Measurements from ENCODE around the gene COX8A.
"Not testable (repeated sequence)": the region's sequence is repeated elsewhere in the genome, so short reads cannot be mapped to it uniquely, and the experiment has no call there.

The COX8A gene

DNA sequence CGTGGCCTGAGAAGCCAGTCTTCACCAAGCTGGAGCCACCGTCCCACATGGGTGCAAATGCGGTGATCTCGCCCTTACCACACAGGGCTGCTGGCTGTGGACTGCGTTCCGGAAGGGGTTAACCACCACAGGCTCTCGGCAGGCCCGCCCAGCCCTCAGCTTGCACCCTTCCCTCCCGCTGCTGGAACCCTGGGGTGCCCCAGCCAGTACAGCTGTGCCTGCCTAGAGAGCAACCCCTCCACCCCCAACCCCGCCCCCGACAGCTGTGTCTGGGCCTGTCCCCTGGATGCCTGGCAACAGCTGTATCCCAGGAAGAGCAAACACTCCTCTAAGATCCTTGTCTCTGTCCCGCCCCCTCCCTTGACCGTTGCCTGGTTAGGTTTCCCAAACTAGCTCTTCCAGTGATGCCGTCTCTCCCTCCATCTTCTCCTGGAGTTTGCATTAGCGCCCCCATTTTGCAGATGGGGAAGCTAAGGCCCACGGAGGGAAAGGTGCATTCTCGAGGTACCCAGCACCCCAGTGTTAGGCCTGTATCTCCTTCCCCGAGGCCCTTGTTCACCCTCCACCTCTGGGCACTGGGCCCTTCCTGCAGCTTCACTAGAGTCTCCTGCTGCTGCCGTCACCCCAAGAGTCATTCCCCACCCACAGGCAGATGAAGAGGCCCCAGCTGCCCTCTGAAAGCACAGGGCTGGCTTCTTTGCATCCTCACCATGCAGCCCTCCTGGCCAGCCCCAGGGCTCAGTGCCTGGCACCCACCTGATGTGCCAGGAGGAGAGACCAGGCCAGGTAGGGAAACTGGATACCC is 12.6 kb upstream of the COX8A start:
- in situ Hi-C loops (cut with HindIII; ENCODE audit: low pct_ligation_motif_present, low pct_unique_long_range_greater_than_20kb, low sequenced_read_pairs) = no loop called here
- no peak for DNase-seq

DNA sequence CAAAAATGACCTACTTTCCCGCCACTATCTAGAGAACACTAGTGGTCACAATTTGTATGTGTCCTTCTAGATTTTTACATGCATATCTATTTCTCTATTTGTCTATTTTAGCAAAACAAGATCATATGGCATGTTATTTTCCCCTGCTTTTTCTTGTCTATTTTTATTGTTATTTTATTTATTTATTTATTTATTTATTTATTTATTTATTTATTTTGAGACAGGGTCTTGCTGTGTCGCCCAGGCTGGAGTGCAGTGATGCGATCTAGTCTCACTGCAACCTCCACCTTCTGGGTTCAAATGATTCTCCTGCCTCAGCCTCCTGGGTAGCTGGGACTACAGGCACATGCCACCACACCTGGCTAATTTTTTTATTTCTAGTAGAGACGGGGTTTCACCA is 10.5 kb upstream of the COX8A start:
- in situ Hi-C loops (cut with HindIII; ENCODE audit: low pct_ligation_motif_present, low pct_unique_long_range_greater_than_20kb, low sequenced_read_pairs); DNase-seq: not testable (repeated sequence)

DNA sequence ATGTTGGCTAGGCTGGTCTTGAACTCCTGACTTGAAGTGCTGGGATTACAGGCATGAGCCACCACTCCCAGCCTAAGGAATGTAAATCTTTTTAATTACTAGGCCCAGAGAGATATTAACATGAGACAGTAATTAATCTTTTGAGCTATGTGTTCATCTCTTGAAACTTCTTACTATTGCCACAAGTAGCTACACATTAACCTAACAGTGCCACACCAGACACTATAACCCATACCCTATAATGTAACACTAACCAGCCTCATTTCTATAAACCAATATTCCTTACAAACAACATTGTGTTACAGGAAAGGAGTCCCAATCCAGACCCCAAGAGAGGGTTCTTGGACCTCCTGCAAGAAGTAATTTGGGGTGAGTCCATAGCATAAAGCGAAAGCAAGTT is 8.0 kb upstream of the COX8A start:
- in situ Hi-C loops (cut with HindIII; ENCODE audit: low pct_ligation_motif_present, low pct_unique_long_range_greater_than_20kb, low sequenced_read_pairs) = no loop called here
- DNase-seq = no peak

- no peak for DNase-seq
- in situ Hi-C loops (cut with HindIII; ENCODE audit: low pct_ligation_motif_present, low pct_unique_long_range_greater_than_20kb, low sequenced_read_pairs) = no loop called here
Measured at GRCh38 chr11:63969461-63969860, 5.0 kb upstream of the COX8A start.

- in situ Hi-C loops (cut with HindIII; ENCODE audit: low pct_ligation_motif_present, low pct_unique_long_range_greater_than_20kb, low sequenced_read_pairs) = no loop called here
- no peak for DNase-seq
Measured at GRCh38 chr11:63970902-63971301, 3.5 kb upstream of the COX8A start.

DNA sequence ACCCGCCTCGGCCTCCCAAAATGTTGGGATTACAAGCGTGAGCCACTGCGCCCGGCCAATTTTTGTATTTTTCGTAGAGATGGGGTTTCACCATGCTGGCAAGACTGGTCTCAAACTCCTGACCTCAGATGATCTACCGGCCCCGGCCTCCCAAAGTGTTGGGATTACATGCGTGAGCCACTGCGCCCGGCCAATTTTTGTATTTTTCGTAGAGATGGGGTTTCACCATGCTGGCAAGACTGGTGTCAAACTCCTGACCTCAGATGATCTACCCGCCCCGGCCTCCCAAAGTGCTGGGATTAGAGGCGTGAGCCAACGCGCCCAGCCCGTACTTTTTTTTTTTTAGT is 535 bp upstream of the COX8A start:
- in situ Hi-C loops (cut with HindIII; ENCODE audit: low pct_ligation_motif_present, low pct_unique_long_range_greater_than_20kb, low sequenced_read_pairs); DNase-seq: not testable (repeated sequence)

- no peak for DNase-seq
- in situ Hi-C loops (cut with HindIII; ENCODE audit: low pct_ligation_motif_present, low pct_unique_long_range_greater_than_20kb, low sequenced_read_pairs) = no loop called here
Measured at GRCh38 chr11:63978551-63979239, 4.3 kb downstream of the COX8A start.

GRCh38 chr11:63979426-63979825 is 5.0 kb downstream of the COX8A start:
- no peak for DNase-seq
- in situ Hi-C loops (cut with HindIII; ENCODE audit: low pct_ligation_motif_present, low pct_unique_long_range_greater_than_20kb, low sequenced_read_pairs) = no loop called here

DNA sequence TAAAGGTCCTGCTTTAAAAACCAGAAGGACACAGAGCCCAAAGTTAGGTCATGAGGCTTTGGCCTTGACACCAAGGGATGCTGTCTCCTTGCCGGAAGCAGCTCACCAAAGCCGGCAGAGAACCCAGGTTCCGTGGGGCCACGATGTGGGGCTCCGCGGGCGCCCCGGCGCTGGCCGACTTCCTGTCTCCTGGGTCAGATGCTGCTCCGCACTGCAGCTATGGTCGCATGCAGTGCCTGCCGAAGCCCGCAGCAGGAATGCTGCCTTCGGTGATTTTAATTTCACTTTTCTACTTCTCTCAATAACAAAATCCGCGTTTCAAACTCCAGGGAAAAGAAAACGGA is 11.4 kb downstream of the COX8A start:
- in situ Hi-C loops (cut with HindIII; ENCODE audit: low pct_ligation_motif_present, low pct_unique_long_range_greater_than_20kb, low sequenced_read_pairs) = no loop called here
- no peak for DNase-seq

DNA sequence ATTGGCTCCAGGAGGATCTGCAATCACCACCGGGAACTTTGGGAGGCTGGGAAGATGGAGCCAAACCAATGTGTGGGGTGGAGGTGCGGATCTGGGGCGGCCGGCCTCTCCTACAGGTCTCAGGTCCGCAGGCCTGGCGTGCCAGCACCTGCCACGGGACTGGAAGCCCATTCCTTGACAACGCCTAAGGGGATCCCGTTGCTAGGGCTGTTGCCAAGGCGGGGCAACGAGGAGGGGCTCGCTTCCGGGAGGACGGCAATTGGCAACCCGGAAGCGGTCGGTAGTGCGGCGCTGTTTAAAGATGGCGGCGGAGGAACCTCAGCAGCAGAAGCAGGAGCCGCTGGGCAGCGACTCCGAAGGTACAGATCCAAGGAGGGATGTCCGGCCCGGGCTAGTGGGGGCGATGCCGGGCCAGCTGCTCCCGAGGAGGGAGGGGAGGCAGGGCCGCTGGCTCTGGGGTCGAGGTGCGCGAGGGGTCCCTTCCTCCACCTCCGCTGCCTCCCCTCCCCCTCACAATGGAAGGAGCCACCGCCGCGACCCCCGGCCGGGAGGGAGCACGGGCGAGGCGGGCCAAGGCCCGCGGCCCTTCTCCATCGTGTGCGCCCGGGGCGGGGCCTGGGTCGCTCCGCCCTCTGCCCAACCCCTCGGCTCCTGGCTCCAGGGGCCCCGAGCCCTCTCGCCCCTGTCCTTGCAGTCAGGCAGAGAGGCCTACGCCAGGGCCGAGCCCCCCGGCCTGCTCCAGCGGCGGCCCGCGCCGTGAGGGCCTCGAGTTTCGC is 11.9 kb downstream of the COX8A start, which contains the start of gene OTUB1:
TSS of gene OTUB1 (plus strand) at position 283 of the 776 bp plus-strand sequence. CDS start at position 302, 19 bp downstream.
- peak; percentile 88 for DNase-seq
- in situ Hi-C loops (cut with HindIII; ENCODE audit: low pct_ligation_motif_present, low pct_unique_long_range_greater_than_20kb, low sequenced_read_pairs) = no loop called here

DNA sequence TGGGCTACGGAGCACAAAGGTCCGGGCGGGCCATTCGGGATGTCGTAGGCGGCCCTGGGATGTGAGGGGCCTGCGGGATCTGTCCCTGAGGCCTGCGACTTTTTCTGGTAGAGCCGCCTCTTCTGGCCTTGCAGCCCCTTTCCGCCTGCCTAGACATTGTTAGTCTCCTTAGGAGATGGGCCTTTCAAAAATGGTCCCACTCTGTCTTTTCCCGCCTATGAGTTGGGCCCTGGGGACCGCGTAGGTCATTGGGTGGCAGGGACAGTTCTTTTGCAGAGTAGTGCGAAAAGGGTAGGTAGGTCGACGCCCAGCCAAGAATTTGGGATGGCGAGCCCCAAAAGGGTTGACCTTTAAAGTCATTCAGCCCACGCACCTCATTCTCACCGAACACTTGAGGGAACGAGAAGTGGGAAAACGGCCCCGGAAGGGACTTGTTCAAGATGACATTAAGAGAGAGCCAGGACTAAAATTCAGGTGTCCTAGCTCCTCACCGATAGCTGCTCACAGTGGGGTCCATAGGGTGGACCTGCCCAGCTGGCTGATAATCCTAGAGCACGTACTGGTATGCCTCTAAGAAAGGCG is 12.6 kb downstream of the COX8A start:
- in situ Hi-C loops (cut with HindIII; ENCODE audit: low pct_ligation_motif_present, low pct_unique_long_range_greater_than_20kb, low sequenced_read_pairs) = no loop called here
- no peak for DNase-seq

- no peak for DNase-seq
- in situ Hi-C loops (cut with HindIII; ENCODE audit: low pct_ligation_motif_present, low pct_unique_long_range_greater_than_20kb, low sequenced_read_pairs) = no loop called here
Measured at GRCh38 chr11:63991558-63991957, 17.1 kb downstream of the COX8A start.

GRCh38 chr11:63993100-63993499 is 18.7 kb downstream of the COX8A start:
- DNase-seq = no peak
- in situ Hi-C loops (cut with HindIII; ENCODE audit: low pct_ligation_motif_present, low pct_unique_long_range_greater_than_20kb, low sequenced_read_pairs) = no loop called here

DNA sequence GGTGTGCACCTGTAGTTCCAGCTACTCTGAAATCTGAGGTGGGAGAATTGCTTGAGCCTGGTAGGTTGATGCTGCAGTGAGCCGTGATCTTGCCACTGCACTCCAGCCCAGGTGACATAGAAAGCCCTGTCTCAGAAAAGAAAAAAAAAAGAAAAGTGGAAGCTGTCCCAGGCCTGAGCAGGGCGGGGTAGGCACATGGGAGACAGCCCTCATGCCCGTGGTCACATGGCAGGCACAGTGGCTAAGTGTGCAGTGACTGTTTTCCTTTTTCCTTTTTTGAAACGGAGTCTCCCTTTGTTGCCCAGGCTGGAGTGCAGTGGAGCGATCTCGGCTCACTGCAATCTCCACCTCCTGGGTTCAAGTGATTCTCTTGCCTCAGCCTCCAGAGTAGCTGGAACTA is 19.6 kb downstream of the COX8A start:
- in situ Hi-C loops (cut with HindIII; ENCODE audit: low pct_ligation_motif_present, low pct_unique_long_range_greater_than_20kb, low sequenced_read_pairs) = no loop called here
- DNase-seq = no peak

GRCh38 chr11:63996512-63996911 is 22.1 kb downstream of the COX8A start:
- no peak for DNase-seq
- in situ Hi-C loops (cut with HindIII; ENCODE audit: low pct_ligation_motif_present, low pct_unique_long_range_greater_than_20kb, low sequenced_read_pairs) = no loop called here

GRCh38 chr11:63997104-63997700 is 22.8 kb downstream of the COX8A start:
- DNase-seq = no peak
- in situ Hi-C loops (cut with HindIII; ENCODE audit: low pct_ligation_motif_present, low pct_unique_long_range_greater_than_20kb, low sequenced_read_pairs) = no loop called here

DNA sequence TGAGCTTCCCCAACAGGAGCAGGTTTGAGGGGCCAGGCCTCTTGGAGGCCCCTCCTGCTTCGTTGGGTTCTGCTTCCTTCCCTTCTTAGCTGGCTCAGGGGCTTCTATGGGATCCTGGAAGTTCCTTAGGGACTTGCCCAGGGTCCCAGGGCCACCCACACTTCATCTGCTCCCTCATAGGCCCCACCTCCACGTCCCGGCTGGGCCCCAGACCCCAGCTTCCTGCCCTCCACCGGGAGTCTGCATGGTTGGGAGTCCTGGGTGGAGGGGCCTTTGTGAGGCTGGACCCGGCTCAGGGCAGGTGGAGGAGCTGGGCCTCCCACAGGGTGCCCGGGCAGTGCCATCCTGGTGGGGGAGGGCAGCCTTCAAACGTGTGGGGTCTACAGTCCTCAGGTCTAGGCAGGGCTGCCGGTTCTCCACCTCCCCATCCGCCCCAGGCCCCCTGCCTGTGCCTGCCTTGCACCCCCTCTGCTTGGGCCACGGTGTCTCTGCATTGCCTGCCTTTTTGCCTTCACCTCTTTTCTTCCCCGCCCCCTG is 23.4 kb downstream of the COX8A start:
- in situ Hi-C loops (cut with HindIII; ENCODE audit: low pct_ligation_motif_present, low pct_unique_long_range_greater_than_20kb, low sequenced_read_pairs) = no loop called here
- no peak for DNase-seq

DNA sequence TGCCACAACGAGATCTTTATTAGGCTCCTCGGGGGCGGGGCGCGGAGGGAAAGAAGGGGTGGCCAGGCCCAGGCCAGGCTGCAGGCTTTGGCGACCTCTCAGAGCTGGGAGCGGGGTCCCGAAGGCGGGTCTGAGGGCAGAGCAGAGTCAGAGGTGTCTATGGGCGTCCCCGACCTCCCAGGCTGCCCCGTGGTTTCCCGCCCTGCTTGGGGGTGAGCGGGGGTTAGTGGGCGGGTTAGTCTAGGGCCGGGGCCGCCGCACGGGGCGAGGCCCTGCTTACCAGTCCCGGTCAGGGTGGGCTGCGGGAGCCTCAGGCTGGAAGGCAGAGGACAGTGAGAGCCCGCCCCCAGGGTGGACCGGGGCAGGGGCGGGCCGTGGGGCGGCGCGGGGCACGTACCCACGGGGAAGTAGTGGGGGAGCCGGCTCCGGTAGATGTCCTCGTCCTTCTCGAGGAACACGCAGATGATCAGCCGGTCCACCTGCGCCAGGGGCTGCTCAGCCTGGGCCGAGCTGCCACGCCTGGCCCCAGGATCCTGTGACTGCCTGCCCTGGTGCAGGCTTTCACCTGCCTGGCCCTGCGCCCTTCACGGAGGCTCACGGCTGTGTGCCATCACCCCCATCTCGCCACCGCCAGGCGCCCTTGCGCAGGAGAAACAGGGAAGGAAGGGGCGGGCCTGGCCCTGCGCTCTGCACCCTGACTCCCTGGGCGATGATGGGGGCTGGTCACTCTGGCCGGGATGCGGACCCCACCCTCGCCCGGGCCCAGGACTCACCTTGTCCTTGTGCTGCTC is 24.3 kb downstream of the COX8A start:
- no peak for DNase-seq
- in situ Hi-C loops (cut with HindIII; ENCODE audit: low pct_ligation_motif_present, low pct_unique_long_range_greater_than_20kb, low sequenced_read_pairs) = no loop called here
